Endometrial microvascular endothelial cells (primary cell): Measurements from ENCODE around the gene MEF2A. TPM values are rescaled to one million over a fixed set of nuclear protein-coding genes. Genes with fewer than 3 reads are reported as not detected.
"Not testable (repeated sequence)": the region's sequence is repeated elsewhere in the genome, so short reads cannot be mapped to it uniquely, and the experiment has no call there.

Experiments
- in situ Hi-C: cut with HindIII; loops from 2 replicates; pipeline ENCODE4 v1.10.0; 2017; ENCODE audit warnings: low sequenced_read_pairs, low pct_unique_long_range_greater_than_20kb; ENCODE audit errors: inconsistent ontology term
- total RNA-seq: library from RNA; depleted of rRNA; stranded (reverse); fragments of >200 nt; gene quantifications from one replicate; pipeline ENCODE4 v1.2.3, GENCODE V29; 2015; ENCODE audit errors: inconsistent ontology term

The MEF2A gene
- total RNA-seq: 28.8 TPM

DNA sequence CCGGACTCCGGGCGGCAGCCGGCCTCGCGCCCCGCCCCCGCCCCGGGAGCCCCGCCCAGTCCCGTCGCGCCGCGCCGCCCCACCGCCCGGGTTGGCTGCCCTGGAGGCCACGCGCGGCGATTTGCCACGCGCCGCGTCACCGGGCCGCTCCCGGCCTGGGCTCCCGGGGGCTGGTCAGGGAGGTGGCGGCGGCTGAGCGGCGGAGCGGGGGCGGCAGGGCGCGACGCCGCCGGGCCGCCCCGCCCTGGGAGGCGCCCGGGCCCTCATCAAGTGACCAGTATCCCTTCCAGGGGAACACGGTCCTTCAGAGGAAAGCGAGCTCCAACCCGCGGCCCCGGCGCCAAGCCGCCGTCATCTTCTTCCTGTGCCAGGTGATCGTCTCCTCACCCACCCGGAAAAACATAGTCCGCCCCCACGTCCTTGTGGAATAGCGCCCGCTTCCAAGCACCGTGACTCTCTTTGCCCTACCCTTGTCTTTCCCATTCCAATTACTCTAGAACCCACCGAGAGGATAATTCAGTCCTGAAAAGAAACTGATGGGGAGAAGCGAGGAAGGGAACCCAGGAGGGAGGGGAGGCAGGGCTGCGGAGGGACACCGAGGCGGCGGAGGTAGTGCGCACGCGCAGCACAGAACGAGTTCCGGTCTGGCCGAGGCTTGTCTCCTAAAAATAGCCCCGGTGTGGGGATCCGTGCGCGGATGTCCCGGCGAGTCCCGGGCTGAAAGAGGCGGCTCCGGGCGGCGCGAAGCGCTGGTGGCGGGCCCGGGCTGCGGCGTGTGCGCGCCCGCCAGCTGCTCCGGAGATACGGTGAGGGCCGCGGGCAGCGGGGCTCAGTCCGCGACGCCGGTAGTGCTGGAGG lies at the start of gene MEF2A:
TSS of gene MEF2A (plus strand) at position 686 of the 858 bp plus-strand sequence. CDS start 67,136 bp downstream, outside the sequence.
- in situ Hi-C loops: no loop called here

DNA sequence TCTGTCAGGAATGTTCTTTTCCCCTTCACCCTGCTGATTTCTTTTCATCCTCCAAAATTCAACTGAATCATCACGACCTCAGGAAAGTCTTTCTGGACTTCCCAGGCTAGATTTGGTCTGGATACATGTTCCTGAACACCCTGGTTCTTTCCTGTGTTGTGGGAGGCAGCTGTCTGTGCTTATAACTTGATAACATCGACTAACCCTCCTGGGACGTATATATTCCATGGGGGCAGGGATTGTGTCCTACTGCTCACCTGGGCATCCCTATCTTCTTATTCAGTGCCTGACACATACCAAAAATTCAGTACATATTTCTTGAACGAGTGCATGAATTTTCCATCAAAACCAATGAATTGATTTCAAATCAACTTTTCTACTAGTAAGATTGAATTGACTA lies 47.6 kb upstream of the MEF2A start:
- in situ Hi-C loops: no loop called here

DNA sequence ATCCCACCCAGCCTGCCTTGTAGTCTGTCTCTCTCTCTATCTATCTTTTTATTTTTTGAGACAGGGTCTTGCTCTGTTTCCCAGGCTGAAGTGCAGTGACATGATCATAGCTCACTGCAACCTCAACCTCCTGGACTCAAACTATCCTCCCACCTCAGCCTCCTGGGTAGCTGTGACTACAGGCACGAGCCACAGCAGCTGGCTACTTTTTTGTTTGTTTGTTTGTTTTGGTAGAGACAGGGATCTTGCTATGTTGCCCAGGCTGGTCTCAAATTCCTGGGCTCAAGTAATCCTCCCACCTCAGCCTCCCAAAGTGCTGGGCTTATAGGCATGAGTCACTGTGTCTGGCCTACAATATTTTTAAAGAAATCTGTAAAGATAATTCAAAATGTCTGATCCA lies 46.4 kb upstream of the MEF2A start:
- in situ Hi-C loops: not testable (repeated sequence)

DNA sequence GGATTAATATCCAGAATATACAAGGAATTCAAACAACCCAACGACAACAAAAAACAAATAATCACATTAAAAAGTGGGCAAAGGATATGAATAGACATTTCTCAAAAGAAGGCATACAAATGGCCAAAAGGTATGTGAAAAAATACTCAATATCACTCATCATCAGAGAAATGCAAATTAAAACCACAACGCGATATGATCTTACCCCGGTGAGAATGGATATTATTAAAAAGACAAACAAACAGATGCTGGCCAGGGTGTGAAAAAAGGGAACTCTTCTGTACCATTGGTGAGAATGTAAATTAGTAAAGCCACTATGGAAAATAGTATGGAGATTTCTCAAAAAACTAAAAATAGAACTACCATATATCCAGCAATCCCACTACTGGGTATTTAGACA lies 43.5 kb upstream of the MEF2A start:
- in situ Hi-C loops: no loop called here

DNA sequence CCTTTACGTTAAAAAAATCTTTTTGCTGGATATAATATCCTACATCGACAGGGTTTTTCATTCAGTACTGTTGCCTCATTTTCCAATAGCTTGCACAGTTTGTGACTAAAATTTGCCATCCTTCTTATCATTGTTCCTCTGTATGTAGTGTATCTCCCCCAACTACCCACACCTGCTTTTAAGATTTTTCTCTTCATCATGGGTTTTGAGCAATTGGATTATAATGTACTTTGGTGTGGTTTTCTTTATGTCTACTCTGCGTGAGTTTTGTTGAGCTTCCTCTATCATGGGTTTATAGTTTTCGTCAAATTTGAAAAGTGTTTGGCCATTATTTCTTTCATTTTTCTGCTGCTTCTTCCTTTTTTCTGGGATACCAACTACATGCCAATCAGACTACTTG lies 39.6 kb upstream of the MEF2A start:
- in situ Hi-C loops: no loop called here

DNA sequence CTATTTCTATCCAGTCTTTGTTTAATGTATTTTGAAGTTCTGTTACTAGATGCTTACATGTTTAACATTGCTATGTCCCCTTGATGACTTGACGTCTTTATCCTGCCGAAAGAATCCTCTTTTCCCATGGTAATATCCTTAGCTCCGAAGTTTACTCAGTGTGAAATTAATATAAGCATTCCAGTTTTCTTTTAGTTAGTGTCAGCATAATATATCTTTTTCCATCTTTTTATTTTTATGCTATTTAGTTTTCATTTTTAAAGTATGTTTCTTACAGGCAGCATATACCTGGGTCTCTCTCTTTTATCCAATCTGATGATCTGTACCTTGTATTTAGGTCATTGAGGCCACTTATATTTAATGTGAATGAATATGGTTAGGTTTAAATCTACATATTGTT lies 39.1 kb upstream of the MEF2A start:
- in situ Hi-C loops: no loop called here

DNA sequence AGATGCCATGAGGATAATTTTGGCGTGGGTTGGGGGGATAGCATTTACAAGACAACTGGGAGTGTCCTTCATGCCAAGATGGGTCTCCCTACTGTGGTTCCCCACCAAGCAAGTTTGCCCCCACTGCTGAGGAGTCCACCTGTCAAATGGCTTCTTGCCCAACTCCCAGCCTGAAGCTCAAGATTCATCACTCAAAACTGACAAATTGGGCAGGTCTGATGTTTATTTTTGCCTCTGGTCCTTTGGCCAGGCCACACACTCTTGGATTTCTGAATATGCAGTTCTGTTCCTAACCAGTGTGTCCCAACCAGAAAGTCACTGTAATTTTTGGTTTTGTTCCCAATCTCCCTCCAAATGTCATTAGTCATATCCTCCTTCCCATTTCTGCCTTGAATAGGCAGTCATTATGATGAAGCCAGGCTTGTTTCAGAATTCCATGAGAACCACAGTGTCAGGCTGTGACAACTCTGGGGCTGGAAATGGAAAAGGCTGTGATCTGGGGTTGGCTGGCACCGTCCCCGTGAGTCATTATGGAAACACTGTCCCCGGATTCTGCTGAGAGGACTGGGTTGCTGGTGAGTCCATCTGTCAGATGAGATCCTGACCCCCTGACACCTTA lies 29.3 kb upstream of the MEF2A start:
- in situ Hi-C loops: no loop called here

DNA sequence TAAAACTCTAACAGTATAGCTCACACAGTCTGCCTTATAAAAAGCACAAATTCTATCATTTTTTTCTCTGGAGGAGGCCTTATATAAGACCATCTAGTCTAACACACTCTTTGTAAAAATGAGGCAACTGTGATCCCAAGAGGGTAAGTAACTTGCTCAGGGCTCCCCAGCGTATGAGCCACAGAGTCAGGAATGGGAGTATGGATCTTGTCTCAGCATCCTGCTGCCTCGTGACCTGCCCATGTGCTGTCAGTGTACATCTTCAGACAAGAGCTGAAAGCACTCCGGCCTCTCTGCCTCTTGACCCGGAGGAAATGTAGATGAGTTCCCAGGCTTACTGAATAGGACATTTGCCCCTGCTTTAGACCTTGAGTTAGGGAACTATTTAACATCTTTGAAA lies 28.4 kb upstream of the MEF2A start:
- in situ Hi-C loops: no loop called here

DNA sequence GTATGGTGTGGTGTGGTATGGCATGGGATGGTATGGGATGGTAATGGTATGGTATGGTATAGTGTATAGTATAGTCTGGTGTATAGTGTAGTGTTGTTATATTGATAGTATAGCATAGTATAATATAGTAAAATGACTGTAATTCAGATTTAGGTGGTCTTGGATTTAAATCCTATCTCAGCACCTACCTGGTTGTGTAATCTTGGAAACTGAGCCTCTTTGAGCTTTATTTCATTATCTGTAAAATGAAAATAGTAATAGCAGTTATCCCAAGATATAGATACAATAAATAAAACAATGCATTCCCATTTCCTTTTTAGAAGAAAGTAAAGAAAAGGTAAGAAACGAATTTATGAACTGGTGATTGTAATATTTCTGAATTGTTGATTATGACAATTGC lies 27.5 kb upstream of the MEF2A start:
- in situ Hi-C loops: no loop called here

DNA sequence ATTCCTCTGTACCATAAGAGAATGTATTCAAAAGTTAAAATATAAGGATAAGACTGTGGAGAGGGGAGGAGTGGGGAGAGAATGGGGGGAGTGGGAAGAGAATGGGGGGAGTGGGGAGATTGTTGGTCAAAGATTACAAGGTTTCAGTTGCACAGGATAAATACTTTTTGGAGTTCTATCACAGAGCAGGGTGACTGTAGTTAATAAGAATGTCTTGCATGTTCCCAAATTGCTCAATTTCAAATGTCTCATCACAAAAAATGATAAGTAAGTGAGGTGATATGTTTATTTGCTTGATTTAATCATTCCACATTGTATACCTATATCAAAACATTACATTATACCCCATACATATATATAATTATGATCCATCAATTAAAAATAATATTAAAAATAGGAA lies 23.0 kb upstream of the MEF2A start:
- in situ Hi-C loops: no loop called here

DNA sequence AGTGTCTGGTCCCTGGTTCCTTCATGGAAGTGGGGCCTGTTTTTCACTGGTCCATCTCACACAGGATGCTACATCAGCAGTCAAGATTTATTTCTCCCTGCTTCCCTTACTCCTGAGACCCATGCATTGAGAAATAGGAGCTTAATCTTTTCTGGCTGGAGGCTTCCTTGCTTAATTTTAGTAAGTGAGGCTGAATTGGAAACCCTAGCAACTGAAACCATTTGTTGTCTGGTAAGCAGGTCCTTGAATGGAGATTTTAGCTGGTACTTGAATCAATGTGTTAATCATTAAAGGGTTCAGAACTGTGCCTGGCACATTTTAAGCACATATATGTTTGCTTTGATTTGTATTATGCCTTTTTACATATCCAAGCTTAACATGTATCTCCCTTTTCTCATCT lies 20.2 kb upstream of the MEF2A start:
- in situ Hi-C loops: no loop called here

DNA sequence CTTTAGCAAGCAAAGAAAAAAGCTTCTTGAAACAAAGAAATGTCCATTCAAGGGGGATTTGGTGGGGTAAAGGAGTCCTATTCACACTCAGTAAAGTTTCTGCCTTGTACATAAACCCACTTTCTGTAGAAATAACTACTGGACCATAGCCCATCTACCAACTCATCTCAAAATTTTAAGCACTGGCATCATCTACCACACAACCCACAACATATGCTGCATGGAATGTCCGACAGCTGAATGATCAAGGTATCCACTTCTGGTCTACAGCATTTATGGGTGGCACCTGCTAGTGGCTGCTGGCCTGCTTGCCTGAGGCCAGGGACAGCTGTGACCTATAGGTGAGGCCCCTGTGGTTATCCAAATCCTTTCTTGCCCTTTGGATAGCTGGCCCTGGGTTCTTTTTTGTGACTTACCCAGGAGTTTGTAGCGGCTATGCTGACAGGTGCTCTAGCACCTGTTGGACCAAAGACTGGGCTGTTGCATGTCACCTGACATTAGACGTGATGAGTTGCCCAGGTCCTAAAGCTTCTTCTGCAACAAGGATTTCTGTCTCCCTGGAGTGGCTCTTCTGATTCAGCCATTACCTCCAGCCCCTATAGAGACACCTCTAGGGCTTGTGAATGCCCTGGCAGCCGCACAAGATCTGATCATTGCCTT lies 19.2 kb upstream of the MEF2A start:
- in situ Hi-C loops: no loop called here

DNA sequence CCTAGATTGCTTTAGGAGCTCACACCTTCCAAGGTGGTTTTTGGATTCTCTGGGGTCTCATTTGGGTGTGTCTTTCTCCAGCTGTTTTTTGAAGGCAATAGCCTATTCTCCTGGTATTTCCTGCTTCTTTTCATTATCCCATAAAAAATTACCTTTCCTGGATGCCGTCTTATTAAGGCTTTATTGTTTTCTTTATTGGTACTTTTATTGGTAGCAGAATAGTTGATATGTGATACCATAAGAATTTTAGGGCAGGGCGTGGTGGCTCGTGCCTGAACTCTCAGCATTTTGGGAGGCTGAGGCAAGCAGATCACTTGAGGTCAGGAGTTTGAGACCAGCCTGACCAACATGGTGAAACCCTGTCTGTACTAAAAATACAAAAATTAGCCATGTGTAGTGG lies 18.3 kb upstream of the MEF2A start:
- in situ Hi-C loops: no loop called here

DNA sequence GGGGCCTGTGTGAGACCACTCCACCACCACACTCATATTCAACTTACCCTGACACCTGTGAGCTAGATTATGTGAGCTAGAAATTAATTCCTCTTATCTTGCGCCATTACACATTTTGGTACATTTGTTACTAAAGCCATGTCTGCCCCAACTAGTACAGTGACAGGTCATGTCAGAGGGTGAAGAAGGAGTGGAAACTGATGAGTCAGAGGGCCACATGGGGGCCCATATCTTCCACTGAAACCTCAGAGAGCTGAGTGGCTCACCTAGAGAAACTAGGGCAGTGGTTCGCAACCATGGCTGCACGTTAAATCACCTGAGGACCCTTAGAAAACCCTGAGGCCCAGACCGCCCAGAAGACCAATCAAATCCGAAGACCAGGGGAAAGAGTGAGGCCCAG lies 15.7 kb upstream of the MEF2A start:
- in situ Hi-C loops: no loop called here

DNA sequence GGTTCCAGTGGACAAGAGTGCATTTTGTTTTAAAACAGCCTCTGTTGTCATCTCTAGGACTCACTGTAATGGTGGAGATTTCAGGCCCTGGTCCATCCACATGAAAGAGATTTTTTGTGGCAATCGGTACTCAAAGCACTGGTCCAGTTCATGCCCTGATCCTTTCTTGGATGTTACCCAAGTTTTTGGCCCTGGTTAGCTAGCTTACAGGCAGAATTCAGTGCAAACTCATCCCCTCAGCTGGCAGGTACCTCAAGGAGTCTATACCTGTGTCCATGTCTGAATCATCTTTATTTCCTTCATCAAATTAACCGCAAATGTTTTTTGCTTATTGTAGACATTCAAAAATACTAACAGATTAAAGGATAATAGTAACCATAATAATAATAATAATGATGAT lies 13.7 kb upstream of the MEF2A start:
- in situ Hi-C loops: no loop called here

DNA sequence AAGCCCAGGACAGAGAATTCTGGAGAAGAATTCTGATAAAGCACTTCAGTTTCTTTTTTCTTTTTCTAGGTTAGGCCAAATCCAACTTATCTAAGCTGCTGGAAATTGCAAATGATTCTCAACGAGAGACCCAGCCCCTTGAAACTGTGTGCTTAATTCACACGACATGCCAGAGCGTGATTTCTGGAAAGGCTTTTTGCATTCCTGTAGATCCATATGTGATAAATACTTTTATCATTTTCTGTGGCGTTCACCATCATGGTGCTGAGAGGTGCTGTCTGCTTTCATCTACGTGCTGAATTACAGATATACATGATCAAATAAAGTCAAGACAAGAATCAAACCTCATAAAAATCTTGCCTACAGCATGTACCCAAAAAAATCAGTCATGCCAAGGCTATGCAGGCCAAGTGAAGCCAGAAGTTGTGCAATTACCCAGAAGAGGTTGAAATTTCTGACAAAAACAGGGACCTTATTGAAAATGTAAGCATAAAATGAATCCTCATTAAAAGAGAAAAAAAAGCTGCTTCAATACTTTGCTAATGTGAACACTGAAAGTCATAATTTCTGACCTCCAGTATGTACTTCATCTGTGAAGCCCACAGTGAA lies 10.8 kb upstream of the MEF2A start:
- in situ Hi-C loops: no loop called here

DNA sequence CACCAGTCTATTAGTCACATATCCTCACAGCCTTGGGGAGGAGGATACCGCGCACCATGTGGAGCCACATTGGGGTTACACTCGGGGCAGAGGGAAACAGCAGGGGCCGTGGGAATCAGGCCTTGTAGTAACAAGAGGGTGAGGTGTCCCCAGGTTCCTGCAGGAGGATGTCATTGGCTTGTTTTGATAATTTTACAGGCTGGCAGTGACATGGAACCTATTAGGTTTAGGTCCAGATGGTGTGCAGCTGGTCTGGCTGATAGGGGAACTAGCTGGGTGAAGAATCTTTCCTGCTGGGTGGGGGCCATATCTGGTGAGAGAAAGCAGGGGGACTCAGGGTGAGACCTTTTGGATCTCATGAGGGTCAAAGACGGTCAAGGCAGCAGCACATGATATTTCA lies 9.8 kb upstream of the MEF2A start:
- in situ Hi-C loops: no loop called here

DNA sequence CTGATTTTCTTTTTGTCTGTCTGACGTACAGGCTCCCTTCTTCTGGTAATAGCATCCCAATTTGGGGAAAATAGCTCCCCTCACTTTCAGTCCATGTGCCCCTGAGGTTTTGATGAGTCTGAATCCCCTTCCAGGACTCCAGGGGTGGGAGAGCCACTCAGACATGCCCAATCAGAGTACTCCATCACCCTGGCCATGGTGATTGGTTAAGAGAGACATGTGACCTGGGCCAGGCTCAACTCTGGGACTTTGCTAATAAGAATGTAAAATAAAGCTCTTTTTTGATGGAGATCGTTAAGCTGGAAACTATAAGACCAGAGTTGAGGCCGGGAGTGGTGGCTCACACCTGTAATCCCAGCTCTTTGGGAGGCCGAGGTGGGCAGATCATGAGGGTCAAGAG lies 9.2 kb upstream of the MEF2A start:
- in situ Hi-C loops: no loop called here

DNA sequence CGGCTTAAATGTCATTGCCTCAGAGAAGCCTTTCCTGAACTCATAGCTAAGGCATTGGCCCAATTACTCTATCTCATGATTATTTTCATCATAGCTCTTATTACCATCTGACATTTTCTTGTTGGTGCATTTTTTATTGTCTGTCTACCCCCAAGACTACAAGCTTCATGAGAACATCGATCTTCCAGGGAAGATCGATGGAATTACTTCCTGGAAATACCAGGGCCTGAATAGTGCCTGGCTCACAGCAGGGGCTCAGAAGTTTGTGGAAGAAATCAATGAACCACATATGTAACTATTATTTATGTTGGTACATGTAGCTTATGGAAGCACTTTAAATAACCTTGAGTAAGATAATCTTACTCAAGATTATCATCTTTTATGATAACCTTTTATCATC lies 7.7 kb upstream of the MEF2A start:
- in situ Hi-C loops: no loop called here

DNA sequence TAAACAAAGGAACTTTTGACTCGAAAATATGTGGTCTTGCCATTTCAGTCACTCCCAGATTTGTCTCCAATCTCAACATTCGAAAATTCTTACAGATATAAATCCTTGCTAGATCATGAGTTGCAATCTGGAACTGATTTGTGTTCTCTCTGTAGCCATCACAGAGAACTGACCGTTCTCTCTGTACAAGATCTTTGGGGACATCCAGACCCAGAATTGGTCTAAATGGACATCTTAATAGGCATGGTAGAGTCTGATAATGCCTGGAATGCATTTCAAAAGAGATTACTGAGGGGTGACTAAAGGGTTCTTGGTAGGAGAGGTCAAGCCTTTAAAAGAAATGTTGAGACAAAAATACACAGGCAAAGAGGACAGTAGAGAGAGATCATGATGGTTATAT lies 7.2 kb upstream of the MEF2A start:
- in situ Hi-C loops: no loop called here
